IMR-90 (cell line): ENCODE results near the gene CACNG6. TPM values are rescaled to one million over a fixed set of nuclear protein-coding genes. Genes with fewer than 3 reads are reported as not detected.

Source experiments
- ATAC-seq: fragments of 200-7000 bp; cut with Tn5 transposase; 2 replicates; pipeline ENCODE4 v1.9.1; 2020; ENCODE audit warnings: low read depth, mild to moderate bottlenecking, moderate library complexity
- BruUV-seq: library from RNA; stranded (reverse); fragments of 400-500 nt; replicated peaks from 2 replicates; lab custom pipeline; 2021; lab: Mats Ljungman, UMichigan
- CTCF ChIA-PET: fragments of 300-600 bp; formaldehyde crosslinking; extraction: SDS; loops from one replicate; lab custom pipeline; 2021; ENCODE audit warnings: antibody characterized with exemption; lab: Yijun Ruan, JAX
- POLR2A ChIA-PET: fragments of 300-600 bp; sonication (Branson Sonifier 250); formaldehyde crosslinking; loops from one replicate; lab custom pipeline; 2022; ENCODE audit warnings: antibody characterized with exemption; ENCODE audit not compliant: unreplicated experiment; lab: Charles Lee
- DNase-seq: peaks from one replicate; pipeline ENCODE4 v3.0.0; 2013
- H2AFZ ChIP-seq: replicated peaks from 2 replicates; pipeline ENCODE3; 2013; ENCODE audit warnings: low read length, mild to moderate bottlenecking; ENCODE audit not compliant: poor library complexity
- H2AK5ac ChIP-seq: 2 replicates; pipeline ENCODE4 v1.6.1; 2013; ENCODE audit warnings: low read depth, low read length, inconsistent platforms
- H2AK9ac ChIP-seq: replicated peaks from 2 replicates; pipeline ENCODE3; 2013; ENCODE audit warnings: mild to moderate bottlenecking, low read depth, low read length, moderate library complexity; ENCODE audit not compliant: poor library complexity
- H2BK120ac ChIP-seq: 2 replicates; pipeline ENCODE4 v1.6.1; 2013; ENCODE audit warnings: low read depth, low read length, inconsistent platforms
- H2BK15ac ChIP-seq: 3 replicates; pipeline ENCODE4 v1.6.1; 2013; ENCODE audit warnings: low read depth, low read length, inconsistent platforms
- H2BK20ac ChIP-seq: 2 replicates; pipeline ENCODE4 v1.6.1; 2013; ENCODE audit warnings: low read depth, mild to moderate bottlenecking, inconsistent platforms, low read length, moderate library complexity
- H2BK5ac ChIP-seq: 2 replicates; pipeline ENCODE4 v1.6.1; 2013; ENCODE audit warnings: mild to moderate bottlenecking, low read depth, low read length, inconsistent platforms; ENCODE audit not compliant: poor library complexity, severe bottlenecking
- H3K14ac ChIP-seq: replicated peaks from 2 replicates; pipeline ENCODE4 v1.6.1; 2013; ENCODE audit warnings: low read depth, low read length, inconsistent platforms
- H3K18ac ChIP-seq: 2 replicates; pipeline ENCODE4 v1.6.1; 2013; ENCODE audit warnings: low read depth, low read length, control low read depth
- H3K23ac ChIP-seq: 2 replicates; pipeline ENCODE4 v1.6.1; 2013; ENCODE audit warnings: low read depth, low read length, inconsistent platforms
- H3K27ac ChIP-seq: 2 replicates; pipeline ENCODE4 v1.5.1; 2013; ENCODE audit warnings: mild to moderate bottlenecking, control low read depth, low read length; ENCODE audit not compliant: insufficient read depth
- H3K27me3 ChIP-seq: 2 replicates; pipeline ENCODE4 v1.6.1; 2013; ENCODE audit warnings: low read length; ENCODE audit not compliant: control insufficient read depth, insufficient read depth
- H3K36me3 ChIP-seq: 2 replicates; pipeline ENCODE4 v1.6.1; 2013; ENCODE audit warnings: low read length, mixed read lengths; ENCODE audit not compliant: control insufficient read depth, insufficient read depth
- H3K4ac ChIP-seq: 2 replicates; pipeline ENCODE4 v1.6.1; 2013; ENCODE audit warnings: low read depth, low read length, inconsistent platforms
- H3K4me1 ChIP-seq: 2 replicates; pipeline ENCODE4 v1.6.1; 2013; ENCODE audit warnings: low read length, mixed read lengths; ENCODE audit not compliant: control insufficient read depth, insufficient read depth
- H3K4me2 ChIP-seq: 2 replicates; pipeline ENCODE4 v1.6.1; 2013; ENCODE audit warnings: low read depth, mild to moderate bottlenecking, control low read depth, low read length, moderate library complexity
- H3K4me3 ChIP-seq: 2 replicates; pipeline ENCODE4 v1.5.1; 2013; ENCODE audit warnings: low read depth, mild to moderate bottlenecking, control low read depth, low read length, moderate library complexity; ENCODE audit not compliant: insufficient read depth
- H3K56ac ChIP-seq: 2 replicates; pipeline ENCODE4 v1.6.1; 2013; ENCODE audit warnings: low read length, inconsistent platforms; ENCODE audit not compliant: insufficient read depth; ENCODE audit errors: extremely low read depth
- H3K79me1 ChIP-seq, 2 experiments: 2 replicates each; pipeline ENCODE4 v1.6.1; 2013; ENCODE audit warnings: low read length in 2 of 2, inconsistent platforms in 1 of 2, low read depth in 1 of 2
- H3K9ac ChIP-seq: 2 replicates; pipeline ENCODE4 v1.6.1; 2013; ENCODE audit warnings: low read depth, low read length, control low read depth
- H3K9me1 ChIP-seq: 2 replicates; pipeline ENCODE4 v1.6.1; 2013; ENCODE audit warnings: low read length, inconsistent platforms; ENCODE audit not compliant: insufficient read depth
- H3K9me3 ChIP-seq: 2 replicates; pipeline ENCODE4 v1.6.1; 2013; ENCODE audit warnings: low read length; ENCODE audit not compliant: control insufficient read depth, insufficient read depth
- H4K20me1 ChIP-seq: 2 replicates; pipeline ENCODE4 v1.6.1; 2013; ENCODE audit warnings: low read length, inconsistent platforms; ENCODE audit not compliant: insufficient read depth
- H4K5ac ChIP-seq: 2 replicates; pipeline ENCODE4 v1.6.1; 2013; ENCODE audit warnings: mild to moderate bottlenecking, low read depth, low read length, control low read depth
- H4K8ac ChIP-seq, 2 experiments: 2 replicates each; pipeline ENCODE4 v1.6.1; 2013; ENCODE audit warnings: low read depth in 2 of 2, low read length in 2 of 2, control low read depth in 1 of 2, inconsistent platforms in 1 of 2
- H4K91ac ChIP-seq: 2 replicates; pipeline ENCODE4 v1.6.1; 2013; ENCODE audit warnings: low read depth, low read length, inconsistent platforms; ENCODE audit not compliant: insufficient read depth
- BHLHE40 ChIP-seq: fragments of 150-350 bp; IDR thresholded peaks from 2 replicates; pipeline ENCODE4 v1.6.1; 2016; ENCODE audit warnings: mild to moderate bottlenecking, low read depth, low read length
- FOS ChIP-seq: fragments of 150-350 bp; IDR thresholded peaks from 2 replicates; pipeline ENCODE4 v1.6.1; 2016; ENCODE audit warnings: low read depth, low read length
- WGBS, 2 experiments: methylation state at CpG; one replicate each; pipeline versions ENCODE4 v1.1.5 to v1.1.7; 2013; ENCODE audit warnings: missing lambda C conversion rate in 2 of 2; ENCODE audit not compliant: insufficient read length in 1 of 2; ENCODE audit errors: extremely low coverage in 2 of 2; 5-methylcytosine and 5-hydroxymethylcytosine counted together
- dilution Hi-C: fragments of 300-500 bp; cut with HindIII; formaldehyde crosslinking; loops from one replicate; pipeline ENCODE4 v1.14.3; 2018; ENCODE audit warnings: low sequenced_read_pairs; ENCODE audit not compliant: unreplicated experiment
- in situ Hi-C: fragments of 300-500 bp; cut with MboI; formaldehyde crosslinking; loops from 3 replicates; pipeline ENCODE4 v1.14.3; 2019; ENCODE audit warnings: low sequenced_read_pairs, inconsistent platforms, mixed read lengths
- intact Hi-C: fragments of 100-400 bp; cut with micrococcal nuclease; formaldehyde crosslinking; loops from 2 replicates; pipeline ENCODE4 v1.10.0; 2022
- polyA plus RNA-seq, 3 experiments: library from polyadenylated mRNA; depleted of rRNA; stranded (reverse); fragments of >200 nt; gene quantifications; 2 replicates each; pipeline ENCODE4 v1.2.3, GENCODE V29; 2012; ENCODE audit warnings: low replicate concordance in 1 of 3
- total RNA-seq: library from RNA; depleted of rRNA; stranded (reverse); fragments of >200 nt; gene quantifications from 2 replicates; pipeline ENCODE4 v1.2.3, GENCODE V29; 2012

Gene CACNG6
- total and polyA plus RNA-seq, 2 of the 4 experiments (the other 2 are of a cell fraction) = not detected

- Histone ChIP-seq H4K5ac (no peak overlapping the region), H3K23ac (no peak overlapping the region), H3K56ac (no peak overlapping the region), H4K20me1 (no peaks in the 10 kb centered on the region), H3K4me2 (no peak overlapping the region), H2BK15ac (no peak overlapping the region), H3K4me3 (no peak overlapping the region), H4K8ac (no peak overlapping the region), H2BK120ac (no peak overlapping the region), H3K79me1 (no peaks in the 10 kb centered on the region), H2BK5ac (no peak overlapping the region), H2AK5ac (no peak overlapping the region), H3K36me3 (no peaks in the 10 kb centered on the region), H2BK20ac (no peak overlapping the region), H3K9me3 (no peaks in the 10 kb centered on the region; the same call in 1 of the 2 replicates), H2AK9ac (no peak overlapping the region), H3K4me1 (no peaks in the 10 kb centered on the region), H2AFZ (no peak overlapping the region), H3K9ac (no peak overlapping the region), H3K9me1 (no peaks in the 10 kb centered on the region), H3K27ac (no peak overlapping the region), H3K14ac (no peak overlapping the region), H3K4ac (no peak overlapping the region), H3K18ac (no peak overlapping the region), H3K27me3 (peaks cover 3% of the 10 kb centered on the region), H4K91ac (no peak overlapping the region)
- ChIA-PET POLR2A (no interaction called here), CTCF (no interaction called here)
- no peak for DNase-seq
- no peak for TF ChIP-seq FOS
- TF ChIP-seq BHLHE40 = no peak
- dilution Hi-C loops = no loop called here
- ATAC-seq = no peak
- in situ Hi-C loops = no loop called here
- WGBS, 2 experiments = no CpG with 5 or more reads among the region's 9 CpGs
- intact Hi-C loops = no loop called here
- no TSS peak for BruUV-seq
Measured at GRCh38 chr19:53951947-53952346, 39.5 kb upstream of the CACNG6 start.
